ENCODE measurements around the gene F9. TPM values are rescaled to one million over a fixed set of nuclear protein-coding genes. Genes with fewer than 3 reads are reported as not detected.

F9 gene
- not detected in 5 replicates for total RNA-seq (2022; extraction: Qiagen RNA extraction; ENCODE audit: low read depth)

GRCh38 chrX:139530550-139530949 lies at the start of gene F9:
Gene F9, plus strand, starts transcription at chrX:139530739. Its CDS starts 26 bp downstream, at chrX:139530765.

Other genes starting within 250 kb of the F9 start
- 0.03 to 0.06 TPM in 2 of 5 replicates, not detected in the others for gene MCF2, start 177.4 kb downstream of the F9 start, total RNA-seq (2022; extraction: Qiagen RNA extraction; ENCODE audit: low read depth)

Data from A549 treated with CpdA at 1 μM for 4 hours (cell line).